Bone marrow (tissue), 2 donors: ENCODE measurements around the gene AQP5.
A peak's percentile ranks its signal among the peaks of the same experiment; 100 is the strongest.
"Not testable (repeated sequence)": the region's sequence is repeated elsewhere in the genome, so short reads cannot be mapped to it uniquely, and the experiment has no call there.

ENCODE experiments used
- DNase-seq, 2 donors: peaks; one replicate each; lab custom pipeline; 2025; lab: John Stamatoyannopoulos, UW

AQP5 gene

GRCh38 chr12:49980501-49981349 is 19.1 kb downstream of the AQP5 start:
- DNase-seq, result no peak

GRCh38 chr12:49982246-49983087 is 20.8 kb downstream of the AQP5 start:
- no peak for DNase-seq

- DNase-seq, result peak in 1 of 2 donors; percentile 42
Measured at GRCh38 chr12:49983892-49984291, 22.2 kb downstream of the AQP5 start.

- no peak for DNase-seq
Measured at GRCh38 chr12:49984476-49985359, 23.0 kb downstream of the AQP5 start.

- DNase-seq, result no peak
Measured at GRCh38 chr12:49985981-49986380, 24.3 kb downstream of the AQP5 start.

- DNase-seq, result not testable (repeated sequence)
Measured at GRCh38 chr12:49986476-49986875, 24.8 kb downstream of the AQP5 start.

GRCh38 chr12:49987625-49988303 is 26.1 kb downstream of the AQP5 start:
- DNase-seq, result no peak

- DNase-seq, result not testable (repeated sequence)
Measured at GRCh38 chr12:49989400-49989799, 27.7 kb downstream of the AQP5 start.

GRCh38 chr12:49990273-49990672 is 28.6 kb downstream of the AQP5 start:
- DNase-seq, result no peak

- DNase-seq, result no peak
Measured at GRCh38 chr12:49998453-49998852, 36.8 kb downstream of the AQP5 start.

- DNase-seq, result no peak
Measured at GRCh38 chr12:50003595-50003994, 41.9 kb downstream of the AQP5 start.

GRCh38 chr12:50004696-50005095 is 43.0 kb downstream of the AQP5 start:
- no peak for DNase-seq

- DNase-seq, result no peak
Measured at GRCh38 chr12:50005175-50005574, 43.5 kb downstream of the AQP5 start.

GRCh38 chr12:50006280-50006679 is 44.6 kb downstream of the AQP5 start:
- no peak for DNase-seq

GRCh38 chr12:50006754-50007442 is 45.2 kb downstream of the AQP5 start:
- no peak for DNase-seq

- no peak for DNase-seq
Measured at GRCh38 chr12:50013361-50014147, 51.9 kb downstream of the AQP5 start.

- no peak for DNase-seq
Measured at GRCh38 chr12:50014342-50014741, 52.7 kb downstream of the AQP5 start.
